GM12878 (cell line): ENCODE data around the gene BTBD8. TPM values are rescaled to one million over a fixed set of nuclear protein-coding genes. Genes with fewer than 3 reads are reported as not detected.

ENCODE experiments used
- ATAC-seq: fragments of 200-7000 bp; cut with Tn5 transposase; 3 replicates; pipeline ENCODE4 v1.9.1; 2020; ENCODE audit warnings: mild to moderate bottlenecking, moderate library complexity
- BruUV-seq: library from RNA; stranded (reverse); fragments of 400-500 nt; replicated peaks from 2 replicates; lab custom pipeline; 2021; lab: Mats Ljungman, UMichigan
- CTCF ChIA-PET: fragments of 300-600 bp; sonication (Branson Sonifier 250); formaldehyde crosslinking; extraction: SDS; loops from one replicate; lab custom pipeline; 2021; ENCODE audit warnings: inconsistent platforms; lab: Yijun Ruan, JAX
- POLR2A ChIA-PET: fragments of 350-600 bp; formaldehyde crosslinking; extraction: SDS; loops from one replicate; lab custom pipeline; 2021; ENCODE audit warnings: inconsistent platforms; lab: Charles Lee
- RAD21 ChIA-PET: fragments of 300-600 bp; sonication (Branson Sonifier 250); formaldehyde crosslinking; loops from one replicate; lab custom pipeline; 2023; ENCODE audit warnings: antibody characterized with exemption; ENCODE audit not compliant: unreplicated experiment; lab: Charles Lee
- SMC1A ChIA-PET: fragments of 300-600 bp; sonication (Branson Sonifier 250); formaldehyde crosslinking; loops from one replicate; lab custom pipeline; 2023; ENCODE audit not compliant: unreplicated experiment, uncharacterized antibody; lab: Charles Lee
- DNase-seq: peaks from one replicate; pipeline ENCODE4 v3.0.0-alpha.2; 2011; ENCODE audit warnings: low read depth, low spot score
- FAIRE-seq: peaks from 3 replicates; lab custom pipeline; 2011; peaks lifted over from hg19 to GRCh38; lab: Jason Lieb, UNC
- H2AFZ ChIP-seq: 2 replicates; pipeline ENCODE4 v1.6.0; 2011; ENCODE audit warnings: low read depth, low read length, control low read depth; ENCODE audit not compliant: control insufficient read depth
- H3K27ac ChIP-seq: 2 replicates; pipeline ENCODE4 v1.5.1; 2011; ENCODE audit warnings: control low read depth; ENCODE audit not compliant: control insufficient read depth, insufficient read depth
- H3K27me3 ChIP-seq, 2 experiments: replicated peaks in 1 of 2; 2 replicates each; pipeline versions ENCODE4 v1.6.0 to v1.6.1; 2011; ENCODE audit warnings: low read length in 1 of 2; ENCODE audit not compliant: control insufficient read depth in 2 of 2, insufficient read depth in 2 of 2
- H3K36me3 ChIP-seq, 2 experiments: 2 replicates each; pipeline ENCODE4 v1.5.1; 2011; ENCODE audit warnings: low read length in 1 of 2; ENCODE audit not compliant: control insufficient read depth in 2 of 2, insufficient read depth in 2 of 2
- H3K4me1 ChIP-seq: 2 replicates; pipeline ENCODE4 v1.6.1; 2011; ENCODE audit warnings: mild to moderate bottlenecking, low read length, moderate library complexity, mixed read lengths; ENCODE audit not compliant: control insufficient read depth, insufficient read depth
- H3K4me2 ChIP-seq: 2 replicates; pipeline ENCODE4 v1.6.0; 2011; ENCODE audit warnings: control low read depth; ENCODE audit not compliant: control insufficient read depth, insufficient read depth
- H3K4me3 ChIP-seq: fragments of 200-600 bp; sonication (generic); 2 replicates; pipeline ENCODE4 v1.5.1; 2016
- H3K79me2 ChIP-seq: 2 replicates; pipeline ENCODE4 v1.6.0; 2011; ENCODE audit warnings: low read length; ENCODE audit not compliant: control insufficient read depth, insufficient read depth
- H3K9ac ChIP-seq: 2 replicates; pipeline ENCODE4 v1.8.0; 2011; ENCODE audit warnings: low read length, control low read depth, mixed read lengths; ENCODE audit not compliant: control insufficient read depth, insufficient read depth
- H3K9me3 ChIP-seq: replicated peaks from 3 replicates; pipeline ENCODE4 v1.5.1; 2011; ENCODE audit warnings: mild to moderate bottlenecking, low read length; ENCODE audit not compliant: control insufficient read depth, insufficient read depth
- H4K20me1 ChIP-seq: 2 replicates; pipeline ENCODE4 v1.6.0; 2011; ENCODE audit not compliant: control insufficient read depth, insufficient read depth
- ETV6 ChIP-seq, 2 experiments: fragments of 450-650 bp in 1 of 2; IDR thresholded peaks in 1 of 2; conservative IDR thresholded peaks in 1 of 2; 2 replicates each; pipeline ENCODE4 v1.6.1; 2014; ENCODE audit warnings: antibody characterized with exemption in 1 of 2, borderline replicate concordance in 1 of 2, low read depth in 1 of 2, mild to moderate bottlenecking in 1 of 2, moderate library complexity in 1 of 2
- STAT1 ChIP-seq: fragments of 450-650 bp; conservative IDR thresholded peaks from 2 replicates; pipeline ENCODE4 v1.6.1; 2014; ENCODE audit warnings: antibody characterized with exemption, mild to moderate bottlenecking
- WRNIP1 ChIP-seq: IDR thresholded peaks from 2 replicates; pipeline ENCODE4 v1.6.1; 2011; ENCODE audit warnings: low read depth, low read length, improper control_type of control experiment, borderline replicate concordance
- WGBS: methylation state at CpG from one replicate; pipeline ENCODE4 v1.1.6; 2016; ENCODE audit warnings: low lambda C conversion rate; ENCODE audit not compliant: insufficient replicate concordance, insufficient coverage; ENCODE audit errors: missing lambda C conversion rate; 5-methylcytosine and 5-hydroxymethylcytosine counted together
- in situ Hi-C: fragments of 300-500 bp; cut with MboI; formaldehyde crosslinking; loops from 9 replicates; pipeline ENCODE4 v1.14.3; 2018; ENCODE audit warnings: mixed read lengths
- intact Hi-C: fragments of 100-400 bp; cut with micrococcal nuclease; formaldehyde crosslinking; loops from one replicate; pipeline ENCODE4 v1.14.2; 2022; ENCODE audit not compliant: unreplicated experiment
- polyA plus RNA-seq, 11 experiments: library from polyadenylated mRNA; depleted of rRNA in 4 of 11; unstranded in 6 of 11; stranded (reverse) in 5 of 11; fragments of >200 nt; fragmentation: Nextera tagmentation in 4 of 11; fragmentation: Illumina TruSeq in 1 of 11; extraction: Ambion mirVana in 4 of 11; extraction: Trizol in 1 of 11; gene quantifications; 1 replicate in 1 of 11; 2 replicates in 10 of 11; pipeline versions ENCODE4 v1.2.1 to v1.2.3, GENCODE V29; 2011 to 2016; ENCODE audit warnings: inconsistent platforms in 2 of 11, missing spikeins in 2 of 11, low read depth in 1 of 11
- total RNA-seq, 4 experiments: library from RNA; depleted of rRNA in 3 of 4; stranded (reverse); fragments of >200 nt in 3 of 4; fragmentation: Illumina TruSeq in 1 of 4; extraction: Trizol in 1 of 4; gene quantifications; 2 replicates each; pipeline versions ENCODE4 v1.2.1 to v1.2.3, GENCODE V29; 2013 to 2021
- TF ChIP-seq, protein P1 (sequence below): IDR thresholded peaks from 2 replicates; pipeline ENCODE4 v1.6.1; 2012; ENCODE audit warnings: low read depth, low read length, improper control_type of control experiment
- TF ChIP-seq, protein P2 (sequence below): fragments of 450-650 bp; formaldehyde crosslinking; IDR thresholded peaks from 2 replicates; pipeline ENCODE4 v1.5.0; 2022; ENCODE audit warnings: mild to moderate bottlenecking, missing genetic modification characterization

BTBD8 gene
- total and polyA plus RNA-seq, 10 of the 15 experiments (the other 5 are each of a cell fraction or from before 2014, with no cell fraction given) = 0.07 to 0.32 (median 0.19) TPM; not detected in 1

DNA sequence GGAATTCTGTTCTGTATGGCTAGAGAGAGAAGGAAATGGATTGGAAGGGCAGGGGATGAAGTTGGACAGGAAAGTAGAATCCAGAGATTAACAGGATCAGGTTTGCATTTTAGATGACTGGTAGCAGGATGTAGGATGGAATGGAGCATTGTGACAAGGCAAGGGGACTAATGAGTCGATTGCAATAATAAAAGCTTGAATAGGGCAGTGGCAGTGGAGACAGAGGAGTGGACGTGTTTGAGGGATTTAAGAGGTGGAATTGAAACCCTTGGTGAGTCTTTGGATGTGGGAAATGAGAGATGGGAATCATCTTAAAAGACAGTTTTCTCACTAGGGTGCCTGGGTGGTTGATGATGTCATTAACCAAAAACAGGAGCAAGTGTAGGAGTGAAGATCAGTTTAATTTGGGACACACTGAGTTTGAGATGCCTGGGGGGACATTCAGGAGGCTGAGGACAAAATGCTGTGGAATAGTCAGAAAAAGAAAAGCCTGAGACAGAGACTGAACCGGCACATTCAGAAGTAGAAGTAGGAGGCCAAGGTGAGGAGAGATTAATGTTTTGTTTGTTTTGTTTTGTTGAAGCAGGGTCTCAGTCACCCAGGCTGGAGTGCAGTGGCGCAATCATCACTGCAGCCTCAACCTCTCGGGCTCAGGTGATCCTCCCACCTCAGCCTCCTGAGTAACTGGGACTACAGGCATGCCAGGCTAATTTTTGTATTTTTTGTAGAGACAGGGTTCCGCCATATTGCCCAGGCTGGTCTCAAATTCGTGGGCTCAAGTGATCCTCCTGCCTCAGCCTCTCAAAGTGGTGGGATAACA is 108.5 kb downstream of the BTBD8 start:
- no peak for ATAC-seq
- no TSS peak for BruUV-seq
- no peaks in the 10 kb centered on the region for H3K4me1 ChIP-seq
- no peak for TF ChIP-seq STAT1
- TF ChIP-seq ETV6 (conservative IDR thresholded peaks at IDR 0.05 in 1 of 2, IDR thresholded peaks at IDR 0.05 in 1 of 2; ENCODE audit: borderline replicate concordance in 1 of 2, low read depth in 1 of 2) = no peak
- TF ChIP-seq, protein P1, sequence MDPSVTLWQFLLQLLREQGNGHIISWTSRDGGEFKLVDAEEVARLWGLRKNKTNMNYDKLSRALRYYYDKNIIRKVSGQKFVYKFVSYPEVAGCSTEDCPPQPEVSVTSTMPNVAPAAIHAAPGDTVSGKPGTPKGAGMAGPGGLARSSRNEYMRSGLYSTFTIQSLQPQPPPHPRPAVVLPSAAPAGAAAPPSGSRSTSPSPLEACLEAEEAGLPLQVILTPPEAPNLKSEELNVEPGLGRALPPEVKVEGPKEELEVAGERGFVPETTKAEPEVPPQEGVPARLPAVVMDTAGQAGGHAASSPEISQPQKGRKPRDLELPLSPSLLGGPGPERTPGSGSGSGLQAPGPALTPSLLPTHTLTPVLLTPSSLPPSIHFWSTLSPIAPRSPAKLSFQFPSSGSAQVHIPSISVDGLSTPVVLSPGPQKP = no peak
- TF ChIP-seq, protein P2, sequence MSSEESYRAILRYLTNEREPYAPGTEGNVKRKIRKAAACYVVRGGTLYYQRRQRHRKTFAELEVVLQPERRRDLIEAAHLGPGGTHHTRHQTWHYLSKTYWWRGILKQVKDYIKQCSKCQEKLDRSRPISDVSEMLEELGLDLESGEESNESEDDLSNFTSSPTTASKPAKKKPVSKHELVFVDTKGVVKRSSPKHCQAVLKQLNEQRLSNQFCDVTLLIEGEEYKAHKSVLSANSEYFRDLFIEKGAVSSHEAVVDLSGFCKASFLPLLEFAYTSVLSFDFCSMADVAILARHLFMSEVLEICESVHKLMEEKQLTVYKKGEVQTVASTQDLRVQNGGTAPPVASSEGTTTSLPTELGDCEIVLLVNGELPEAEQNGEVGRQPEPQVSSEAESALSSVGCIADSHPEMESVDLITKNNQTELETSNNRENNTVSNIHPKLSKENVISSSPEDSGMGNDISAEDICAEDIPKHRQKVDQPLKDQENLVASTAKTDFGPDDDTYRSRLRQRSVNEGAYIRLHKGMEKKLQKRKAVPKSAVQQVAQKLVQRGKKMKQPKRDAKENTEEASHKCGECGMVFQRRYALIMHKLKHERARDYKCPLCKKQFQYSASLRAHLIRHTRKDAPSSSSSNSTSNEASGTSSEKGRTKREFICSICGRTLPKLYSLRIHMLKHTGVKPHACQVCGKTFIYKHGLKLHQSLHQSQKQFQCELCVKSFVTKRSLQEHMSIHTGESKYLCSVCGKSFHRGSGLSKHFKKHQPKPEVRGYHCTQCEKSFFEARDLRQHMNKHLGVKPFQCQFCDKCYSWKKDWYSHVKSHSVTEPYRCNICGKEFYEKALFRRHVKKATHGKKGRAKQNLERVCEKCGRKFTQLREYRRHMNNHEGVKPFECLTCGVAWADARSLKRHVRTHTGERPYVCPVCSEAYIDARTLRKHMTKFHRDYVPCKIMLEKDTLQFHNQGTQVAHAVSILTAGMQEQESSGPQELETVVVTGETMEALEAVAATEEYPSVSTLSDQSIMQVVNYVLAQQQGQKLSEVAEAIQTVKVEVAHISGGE (CRISPR knock-in tag) = no peak
- no peak for TF ChIP-seq WRNIP1
- H3K4me3 ChIP-seq = no peak overlapping the region
- H3K27ac ChIP-seq = no peak overlapping the region
- no peak overlapping the region for H3K4me2 ChIP-seq
- SMC1A ChIA-PET = no interaction called here
- RAD21 ChIA-PET = no interaction called here
- intact Hi-C loops = no loop called here
- CTCF ChIA-PET = interaction anchor here (1.2 kb wide), 1 partner anchor 14 kb away, joined by 4 read pairs; no protein-coding TSS in a partner anchor
- POLR2A ChIA-PET = no interaction called here
- no peak overlapping the region for H2AFZ ChIP-seq
- no peak for DNase-seq
- no peaks in the 10 kb centered on the region for H3K36me3 ChIP-seq
- no peak for FAIRE-seq
- H4K20me1 ChIP-seq = no peaks in the 10 kb centered on the region
- 28% methylated on average over 7 of the region's 7 CpGs for WGBS
- no peaks in the 10 kb centered on the region for H3K27me3 ChIP-seq
- no peaks in the 10 kb centered on the region for H3K9me3 ChIP-seq
- in situ Hi-C loops = no loop called here
- H3K9ac ChIP-seq = no peak overlapping the region
- H3K79me2 ChIP-seq = no peaks in the 10 kb centered on the region
